Calu3 (cell line): ENCODE data around the gene NEDD4L. TPM values are rescaled to one million over a fixed set of nuclear protein-coding genes. Genes with fewer than 3 reads are reported as not detected.

Source experiments
- BruUV-seq: library from RNA; stranded (reverse); fragments of 400-500 nt; replicated peaks from 2 replicates; lab custom pipeline; 2021; lab: Mats Ljungman, UMichigan
- CTCF ChIA-PET: fragments of 300-600 bp; sonication (Branson Sonifier 250); formaldehyde crosslinking; loops from one replicate; lab custom pipeline; 2022; ENCODE audit warnings: antibody characterized with exemption; lab: Charles Lee
- DNase-seq: peaks from one replicate; pipeline ENCODE4 v3.0.0; 2022
- H3K27ac Mint-ChIP-seq: one replicate; pipeline ENCODE4 v1.8.0; 2022; ENCODE audit warnings: mixed read lengths; ENCODE audit not compliant: unreplicated experiment
- H3K27me3 Mint-ChIP-seq: one replicate; pipeline ENCODE4 v1.8.0; 2022; ENCODE audit warnings: mixed read lengths; ENCODE audit not compliant: unreplicated experiment
- H3K36me3 Mint-ChIP-seq: one replicate; pipeline ENCODE4 v1.8.0; 2022; ENCODE audit warnings: mild to moderate bottlenecking, moderate library complexity, mixed read lengths; ENCODE audit not compliant: insufficient read depth, unreplicated experiment
- H3K4me1 Mint-ChIP-seq: one replicate; pipeline ENCODE4 v1.8.0; 2022; ENCODE audit warnings: mild to moderate bottlenecking, low read depth, mixed read lengths; ENCODE audit not compliant: unreplicated experiment
- H3K4me3 Mint-ChIP-seq: one replicate; pipeline ENCODE4 v1.8.0; 2022; ENCODE audit warnings: mild to moderate bottlenecking, low read depth, moderate library complexity, mixed read lengths; ENCODE audit not compliant: unreplicated experiment
- H3K9me3 Mint-ChIP-seq: one replicate; pipeline ENCODE4 v1.8.0; 2022; ENCODE audit warnings: low read depth, mixed read lengths; ENCODE audit not compliant: unreplicated experiment
- intact Hi-C: fragments of 100-400 bp; cut with micrococcal nuclease; formaldehyde crosslinking; loops from one replicate; pipeline ENCODE4 v1.10.0; 2022; ENCODE audit not compliant: unreplicated experiment
- total RNA-seq: library from RNA; stranded (reverse); gene quantifications from 2 replicates; pipeline ENCODE4 v1.2.3, GENCODE V29; 2022
- TF ChIP-seq, protein P1 (sequence below): fragments of 200-600 bp; IDR thresholded peaks from one replicate; pipeline ENCODE4 v1.8.0; 2022; ENCODE audit warnings: antibody characterized with exemption; ENCODE audit not compliant: unreplicated experiment

The NEDD4L gene
- total RNA-seq, 1 experiment from 2014 or later, result 213 TPM

DNA sequence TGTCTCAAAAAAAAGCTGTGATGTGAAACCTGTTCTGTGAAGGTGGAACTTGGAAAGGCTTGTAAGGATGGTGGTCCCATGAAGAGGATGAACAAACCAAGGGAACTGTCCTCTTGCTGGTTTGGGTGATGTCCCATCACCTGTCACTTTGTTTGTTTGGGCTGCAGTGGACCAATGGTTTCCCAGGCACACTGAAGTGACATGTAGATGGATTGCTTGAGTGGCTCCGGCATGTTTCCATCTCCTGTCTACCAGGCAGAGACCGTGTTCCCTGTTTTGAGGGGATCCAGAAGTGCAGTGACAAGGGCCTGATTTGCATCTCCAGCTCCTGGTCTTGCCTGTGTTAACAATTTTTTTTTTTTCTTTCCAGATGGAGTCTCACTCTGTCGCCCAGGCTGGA is 8.9 kb downstream of the NEDD4L start:
- intact Hi-C loops, result loop anchor here (10.0 kb wide), 1 partner anchor 442 kb away; no protein-coding TSS in a partner anchor
- no TSS peak for BruUV-seq
- peaks cover 37% of the 10 kb centered on the region for H3K4me1 Mint-ChIP-seq
- no peak overlapping the region for H3K4me3 Mint-ChIP-seq
- DNase-seq, result no peak
- H3K27me3 Mint-ChIP-seq, result no peaks in the 10 kb centered on the region
- H3K36me3 Mint-ChIP-seq, result peaks cover 18% of the 10 kb centered on the region
- TF ChIP-seq, protein P1, sequence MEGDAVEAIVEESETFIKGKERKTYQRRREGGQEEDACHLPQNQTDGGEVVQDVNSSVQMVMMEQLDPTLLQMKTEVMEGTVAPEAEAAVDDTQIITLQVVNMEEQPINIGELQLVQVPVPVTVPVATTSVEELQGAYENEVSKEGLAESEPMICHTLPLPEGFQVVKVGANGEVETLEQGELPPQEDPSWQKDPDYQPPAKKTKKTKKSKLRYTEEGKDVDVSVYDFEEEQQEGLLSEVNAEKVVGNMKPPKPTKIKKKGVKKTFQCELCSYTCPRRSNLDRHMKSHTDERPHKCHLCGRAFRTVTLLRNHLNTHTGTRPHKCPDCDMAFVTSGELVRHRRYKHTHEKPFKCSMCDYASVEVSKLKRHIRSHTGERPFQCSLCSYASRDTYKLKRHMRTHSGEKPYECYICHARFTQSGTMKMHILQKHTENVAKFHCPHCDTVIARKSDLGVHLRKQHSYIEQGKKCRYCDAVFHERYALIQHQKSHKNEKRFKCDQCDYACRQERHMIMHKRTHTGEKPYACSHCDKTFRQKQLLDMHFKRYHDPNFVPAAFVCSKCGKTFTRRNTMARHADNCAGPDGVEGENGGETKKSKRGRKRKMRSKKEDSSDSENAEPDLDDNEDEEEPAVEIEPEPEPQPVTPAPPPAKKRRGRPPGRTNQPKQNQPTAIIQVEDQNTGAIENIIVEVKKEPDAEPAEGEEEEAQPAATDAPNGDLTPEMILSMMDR, result no peak
- CTCF ChIA-PET, result interaction anchor here (1.2 to 1.4 kb wide), 3 partner anchors 9 to 69 kb away, joined by 4 to 5 read pairs (median 4); partner anchors contain the start of gene NEDD4L
- no peak overlapping the region for H3K27ac Mint-ChIP-seq
- no peaks in the 10 kb centered on the region for H3K9me3 Mint-ChIP-seq

GRCh38 chr18:58054041-58054781 is 10.2 kb downstream of the NEDD4L start:
- peak; percentile 32 for DNase-seq
- H3K9me3 Mint-ChIP-seq, result no peaks in the 10 kb centered on the region
- no peak overlapping the region for H3K4me3 Mint-ChIP-seq
- H3K4me1 Mint-ChIP-seq, result peaks cover 34% of the 10 kb centered on the region
- peak overlapping the region; percentile 8 for H3K27ac Mint-ChIP-seq
- peaks cover 18% of the 10 kb centered on the region for H3K36me3 Mint-ChIP-seq
- no TSS peak for BruUV-seq
- intact Hi-C loops, result loop anchor here (10.0 kb wide), 1 partner anchor 441 kb away; no protein-coding TSS in a partner anchor
- H3K27me3 Mint-ChIP-seq, result no peaks in the 10 kb centered on the region
- CTCF ChIA-PET, result interaction anchor here (1.3 kb wide), 2 partner anchors 10 to 68 kb away, joined by 4 read pairs; no protein-coding TSS in a partner anchor
- TF ChIP-seq, protein P1, result no peak

DNA sequence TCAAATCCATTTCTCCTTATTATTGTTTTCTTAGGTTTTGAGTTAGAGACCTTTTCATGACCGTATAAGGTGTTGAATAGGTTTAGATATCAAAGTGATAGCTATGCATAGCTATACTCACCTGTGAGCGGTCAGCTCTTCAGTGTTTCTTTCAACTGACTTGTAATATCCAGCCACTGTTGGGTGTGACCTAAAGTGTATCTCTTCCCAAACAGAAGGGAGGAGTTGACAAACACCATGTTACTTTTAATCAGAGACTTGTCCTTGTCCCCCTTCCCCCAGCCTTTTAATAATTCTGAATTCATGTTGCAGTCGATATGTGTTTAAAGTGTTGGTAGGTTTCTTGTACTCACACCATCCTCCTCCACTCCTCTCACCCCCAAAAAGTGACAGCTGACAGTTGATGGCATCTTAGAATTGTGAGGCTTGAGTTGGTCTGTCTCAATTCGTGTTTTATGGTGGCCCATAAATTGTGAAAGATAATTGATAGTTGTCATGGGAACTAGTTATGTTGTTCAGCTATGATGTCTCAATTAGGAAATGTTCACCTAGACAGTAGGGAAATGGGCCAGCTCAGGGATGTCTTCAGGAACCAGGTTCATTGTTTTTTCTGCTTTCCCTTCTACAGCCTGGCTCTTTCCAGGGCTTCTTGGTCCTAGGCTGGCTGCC is 12.0 kb downstream of the NEDD4L start:
- peaks cover 42% of the 10 kb centered on the region for H3K4me1 Mint-ChIP-seq
- H3K36me3 Mint-ChIP-seq, result peaks cover 18% of the 10 kb centered on the region
- DNase-seq, result no peak
- TF ChIP-seq, protein P1, result no peak
- intact Hi-C loops, result loop anchor here (10.0 kb wide), 1 partner anchor 439 kb away; no protein-coding TSS in a partner anchor
- no TSS peak for BruUV-seq
- no peak overlapping the region for H3K27ac Mint-ChIP-seq
- CTCF ChIA-PET, result interaction anchor here (0.6 kb wide), 1 partner anchor 11 kb away, joined by 3 read pairs; no protein-coding TSS in a partner anchor
- H3K4me3 Mint-ChIP-seq, result no peak overlapping the region
- H3K9me3 Mint-ChIP-seq, result no peaks in the 10 kb centered on the region
- H3K27me3 Mint-ChIP-seq, result no peaks in the 10 kb centered on the region

DNA sequence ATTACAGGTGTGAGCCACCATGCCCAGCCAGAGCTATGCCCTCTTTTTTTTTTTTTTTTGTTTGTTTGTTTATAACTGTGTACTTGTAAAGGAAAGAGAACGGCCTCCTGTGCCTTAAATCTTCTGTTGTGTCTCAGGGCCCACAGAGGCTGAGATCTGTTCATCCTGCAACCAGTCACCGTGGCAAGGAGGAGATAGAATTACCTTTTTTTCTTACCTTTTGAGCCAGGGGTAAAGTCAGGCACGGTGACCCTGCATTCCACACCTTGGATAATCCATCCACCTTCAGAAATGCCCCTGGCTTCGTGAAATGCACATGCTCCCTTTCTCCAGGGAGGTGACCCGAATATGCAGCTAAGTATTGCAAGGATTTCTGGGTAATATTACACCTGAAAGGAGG is 12.8 kb downstream of the NEDD4L start:
- Mint-ChIP-seq H3K4me3 (no peak overlapping the region), H3K9me3 (no peaks in the 10 kb centered on the region), H3K27me3 (no peaks in the 10 kb centered on the region), H3K4me1 (peaks cover 33% of the 10 kb centered on the region), H3K27ac (no peak overlapping the region), H3K36me3 (peaks cover 18% of the 10 kb centered on the region)
- CTCF ChIA-PET, result no interaction called here
- intact Hi-C loops, result loop anchor here (10.0 kb wide), 1 partner anchor 438 kb away; no protein-coding TSS in a partner anchor
- DNase-seq, result no peak
- TF ChIP-seq, protein P1, result no peak
- BruUV-seq, result no TSS peak
